Hematopoietic multipotent progenitor cell treated with erythropoietin and hydrocortisone succinate and interleukin-3 and kit ligand, for 17 days (in vitro differentiated cells): ENCODE results near the gene MYO7B.
A peak's percentile ranks its signal among the peaks of the same experiment; 100 is the strongest.

Experiments used
- DNase-seq: peaks from one replicate; pipeline ENCODE4 v3.0.0-alpha.2; 2015; ENCODE audit warnings: low spot score

The MYO7B gene

DNA sequence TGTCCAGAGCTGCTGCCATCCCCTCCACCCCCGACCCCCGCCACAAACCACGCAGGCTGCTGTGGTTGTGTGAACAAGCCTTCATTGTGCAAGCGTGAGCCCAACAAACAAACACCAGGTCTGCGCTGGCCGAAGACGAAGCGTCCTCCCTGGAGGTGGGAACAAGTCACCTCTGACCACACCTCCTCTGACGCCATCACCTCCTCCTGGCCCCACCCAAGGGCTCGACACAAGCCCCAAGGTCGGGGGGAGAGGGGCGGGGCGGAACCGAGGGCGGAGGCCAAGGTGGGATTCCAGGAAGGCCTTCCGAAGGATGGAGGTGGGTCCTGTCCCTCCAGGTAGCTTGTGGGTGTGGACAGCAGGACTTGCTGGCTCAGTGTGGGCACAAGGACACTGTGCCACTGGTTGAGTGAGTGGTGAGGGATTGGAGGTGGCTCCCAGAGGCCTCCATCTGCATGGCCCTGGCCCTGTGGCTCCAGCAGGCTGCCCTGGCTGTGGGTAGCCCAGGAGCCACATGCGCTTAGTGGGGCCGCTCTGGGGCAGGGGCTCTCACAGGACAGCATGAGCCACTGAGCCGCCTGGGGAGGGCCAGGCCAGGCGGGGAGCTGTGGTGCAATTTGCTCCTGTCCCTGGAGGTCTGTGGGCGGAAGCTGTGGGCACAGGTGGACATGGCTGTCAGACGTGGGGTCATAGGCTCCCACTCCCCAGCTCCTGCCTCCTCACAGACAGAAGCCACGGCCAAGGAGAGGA is 103.1 kb downstream of the MYO7B start:
- DNase-seq, result no peak

DNA sequence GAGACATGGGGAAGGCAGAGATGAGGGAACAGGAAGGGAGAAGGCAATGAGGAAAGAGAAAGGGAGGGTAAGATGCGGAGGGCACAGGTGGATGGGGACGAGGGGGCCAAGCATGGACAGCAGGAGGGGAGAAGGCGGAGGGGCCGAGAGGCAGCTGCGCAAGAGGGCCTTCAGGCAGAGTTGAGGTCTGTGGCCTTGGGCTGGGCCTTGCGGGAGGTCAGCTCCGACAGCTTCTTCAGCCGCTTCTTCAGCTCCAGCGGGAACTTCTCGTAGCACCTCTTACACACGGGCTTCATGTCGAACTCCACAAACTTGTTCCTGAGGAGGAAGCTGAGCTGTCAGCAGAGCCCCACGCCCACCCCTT is 103.6 kb downstream of the MYO7B start:
- DNase-seq, result no peak

DNA sequence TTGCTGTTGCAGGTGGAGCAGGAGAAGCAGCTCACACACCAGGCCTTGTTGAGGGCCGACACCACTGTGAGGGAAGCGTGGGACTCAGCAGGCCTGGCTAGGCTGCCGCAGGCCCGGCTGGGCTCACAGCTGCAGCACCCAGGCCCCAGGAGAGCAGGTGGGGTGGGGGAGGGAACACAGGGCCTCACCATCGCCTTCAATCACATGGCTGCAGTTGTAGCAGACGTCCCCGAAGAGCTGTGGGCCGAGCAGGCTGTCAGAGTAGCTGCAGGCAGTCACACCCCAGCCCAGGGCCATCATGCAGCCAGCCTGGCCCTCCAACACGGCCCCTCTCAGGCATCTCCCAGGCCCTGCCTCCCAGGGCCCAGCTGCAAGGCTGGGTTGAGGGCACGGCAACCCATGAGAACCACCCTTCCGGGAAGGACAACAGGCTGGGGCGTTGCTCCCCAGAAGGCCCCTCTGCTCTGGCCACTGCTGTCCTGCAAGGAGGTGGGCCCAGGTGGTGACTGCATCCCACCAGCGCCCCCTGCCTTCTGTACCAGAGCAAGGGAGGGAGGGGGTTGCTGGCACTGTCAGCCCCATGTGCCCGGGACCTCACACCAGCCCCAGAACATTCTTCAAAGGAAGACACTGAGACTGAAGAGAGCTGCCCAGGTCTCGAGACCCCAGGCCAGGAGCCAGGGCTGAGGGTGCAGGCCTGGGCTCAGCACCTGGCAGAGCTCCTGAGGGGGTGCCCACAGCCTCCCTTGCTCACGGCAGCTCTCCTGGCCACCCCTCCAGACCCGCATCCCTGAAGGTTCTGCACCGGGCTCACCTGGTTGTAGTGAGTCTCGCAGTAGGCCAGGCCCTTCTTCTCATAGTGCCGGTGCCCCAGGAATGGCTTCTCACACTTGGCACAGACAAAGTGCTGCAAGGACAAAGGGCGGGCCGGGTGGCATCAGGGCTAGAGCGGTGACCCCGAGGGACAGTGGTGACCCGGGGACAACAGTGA is 104.9 kb downstream of the MYO7B start:
- no peak for DNase-seq

DNA sequence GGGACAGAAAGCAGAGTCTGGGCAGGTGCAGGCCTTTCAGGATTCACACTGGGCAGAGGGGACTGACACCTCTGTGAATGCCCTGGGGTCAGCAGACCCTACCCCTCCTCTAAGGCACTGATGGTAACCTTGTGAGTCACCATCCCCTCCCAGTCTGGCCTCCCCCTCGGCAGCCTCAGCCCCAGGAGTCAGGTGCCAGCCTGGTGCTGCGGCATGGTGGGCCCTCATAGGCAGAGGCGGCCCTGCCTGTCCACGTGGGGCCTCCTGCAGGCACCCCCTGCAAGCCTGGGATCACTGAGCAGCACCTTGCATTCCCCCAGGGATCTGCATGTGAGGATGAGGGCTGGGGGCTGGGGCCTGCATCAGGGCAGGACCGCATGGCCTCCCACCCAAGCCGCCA is 105.7 kb downstream of the MYO7B start:
- DNase-seq, result no peak

DNA sequence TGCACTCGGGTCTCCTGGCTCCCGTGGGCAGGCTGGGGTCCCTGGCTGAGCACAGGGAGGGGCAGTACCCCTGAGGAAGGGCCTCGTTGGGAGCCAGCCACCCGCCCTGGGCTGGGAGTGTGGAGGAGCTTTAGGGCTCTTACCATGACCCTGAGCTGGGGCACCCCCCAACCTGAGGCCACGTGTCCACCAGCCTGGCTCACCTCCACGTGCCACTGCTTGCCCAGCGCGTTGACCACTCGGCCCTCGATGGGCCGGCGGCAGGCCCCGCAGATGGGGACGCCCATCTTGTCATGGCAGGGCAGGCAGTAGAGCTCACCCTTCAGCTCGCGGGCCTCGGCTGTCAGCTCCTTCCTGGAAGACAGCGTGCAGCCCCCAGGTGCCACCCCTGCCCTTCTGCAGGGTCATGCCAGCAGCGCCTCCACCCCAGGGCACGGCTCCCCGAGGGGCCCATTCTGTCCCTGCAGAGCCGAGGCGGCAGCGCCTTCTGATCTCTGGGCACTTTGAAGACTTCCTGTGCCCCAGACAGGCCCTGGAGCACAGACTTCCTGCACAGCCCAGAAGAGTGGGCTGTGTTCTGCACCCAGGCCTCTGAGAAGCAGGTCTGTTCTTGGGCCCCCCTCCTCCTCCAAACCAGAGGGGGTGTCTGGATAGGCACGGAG is 106.5 kb downstream of the MYO7B start:
- no peak for DNase-seq

DNA sequence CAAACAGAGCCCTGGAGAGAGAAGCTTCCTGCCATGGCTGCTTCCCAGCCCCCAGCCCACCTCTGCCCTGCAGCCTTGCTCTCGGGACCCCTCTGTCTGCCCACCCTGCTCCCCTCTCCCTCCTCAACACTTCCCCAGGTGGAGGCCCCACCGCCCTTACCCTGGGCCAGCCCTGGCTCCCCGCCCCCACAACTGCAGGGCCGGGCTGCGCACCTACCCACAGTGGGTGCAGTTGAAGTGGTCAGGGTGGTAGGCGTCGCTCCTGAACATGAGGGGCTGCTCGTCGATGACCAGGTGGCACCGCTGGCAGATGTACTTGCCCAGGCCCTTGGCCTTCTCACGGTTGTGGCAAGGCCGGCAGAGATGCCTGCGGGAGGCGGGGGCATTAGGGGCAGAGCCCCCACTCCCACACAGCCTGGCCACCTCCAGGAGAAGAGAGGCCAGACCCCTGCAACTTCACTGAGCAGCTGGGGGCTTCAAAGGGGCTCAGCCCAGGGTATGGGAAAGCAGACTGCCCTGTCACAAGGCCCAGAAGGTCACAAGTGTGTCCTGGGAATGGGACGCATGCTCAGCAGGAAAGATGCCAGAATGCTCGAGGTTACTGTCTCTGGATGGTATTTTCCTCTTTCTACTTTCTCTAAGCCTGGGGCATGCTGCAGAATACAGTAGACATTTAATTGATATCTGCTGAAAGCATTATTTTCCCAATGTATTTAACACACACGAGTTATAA is 107.4 kb downstream of the MYO7B start:
- no peak for DNase-seq

DNA sequence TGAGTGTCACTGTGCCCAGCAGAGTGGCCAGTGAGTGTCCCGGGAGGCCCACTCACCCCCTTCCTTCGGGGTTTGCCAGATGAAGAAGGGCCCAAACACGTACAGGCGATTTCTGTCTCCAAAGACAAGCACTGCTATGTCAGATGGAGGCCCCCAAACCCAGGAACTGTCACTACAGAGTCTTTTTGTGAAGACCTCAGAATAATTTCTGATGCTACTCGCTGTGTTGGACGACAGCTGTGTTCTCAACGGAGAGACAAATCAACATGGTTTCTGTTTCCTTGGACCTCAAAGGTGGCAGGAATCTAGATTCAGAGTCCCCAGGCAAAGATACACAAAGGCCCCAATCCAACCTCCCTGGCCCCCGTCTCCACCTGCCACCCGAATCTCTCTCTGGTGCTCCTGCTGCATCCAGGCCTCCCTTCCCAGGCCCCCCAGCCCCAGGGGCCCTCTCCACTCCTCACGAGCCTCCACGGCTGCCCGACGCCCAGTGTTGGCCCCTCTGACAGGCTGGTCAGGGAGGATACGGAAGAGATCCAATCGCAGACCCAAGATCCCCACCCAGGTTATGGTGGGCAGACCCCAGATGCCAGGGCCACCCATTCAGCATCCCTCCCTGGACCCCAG is 108.1 kb downstream of the MYO7B start:
- DNase-seq, result no peak

DNA sequence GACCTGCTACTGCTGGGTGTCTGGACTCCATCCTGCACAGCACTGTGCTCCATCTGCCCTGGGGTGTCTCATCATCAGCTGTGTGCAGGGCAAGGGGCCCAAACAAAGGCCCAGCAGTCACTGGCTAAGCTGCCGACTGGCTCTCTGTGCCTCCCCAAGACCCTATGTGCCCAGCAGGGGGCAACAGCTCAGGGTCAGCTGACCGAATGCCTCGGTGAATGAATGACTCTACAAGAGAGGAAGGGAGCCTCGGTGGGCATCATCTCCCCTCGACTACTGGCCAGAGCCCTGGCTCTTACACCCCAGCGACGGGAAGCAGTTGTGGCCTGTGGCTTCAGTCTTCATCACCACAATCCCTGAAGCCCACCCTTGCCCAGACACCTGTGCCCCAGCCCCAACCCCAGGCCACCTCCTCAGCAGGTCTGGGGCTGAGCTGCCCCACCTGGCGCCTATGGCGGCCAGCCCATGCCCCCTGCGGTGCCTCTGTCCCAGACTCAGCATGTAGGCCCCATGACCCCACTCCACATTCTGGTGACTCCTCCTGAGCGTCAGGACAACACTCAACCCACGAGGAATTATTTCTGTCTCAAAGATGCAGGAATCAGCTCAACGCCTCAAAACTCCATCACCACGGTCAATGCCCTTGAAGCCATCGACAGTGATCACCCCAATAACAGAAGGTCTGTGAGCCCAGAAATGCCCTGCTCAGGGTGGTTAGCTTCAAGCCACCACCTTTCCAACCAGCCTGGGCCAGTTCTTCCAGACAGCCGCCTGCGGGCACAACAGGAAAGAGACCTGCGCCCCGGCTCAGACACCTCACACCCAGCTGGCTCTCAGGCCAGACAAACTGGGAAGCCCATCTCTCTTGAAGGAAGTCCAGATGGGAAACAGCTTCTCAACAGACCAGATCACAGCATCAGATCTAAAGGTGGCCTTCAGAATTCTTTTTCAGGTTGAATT is 108.9 kb downstream of the MYO7B start:
- DNase-seq, result no peak

DNA sequence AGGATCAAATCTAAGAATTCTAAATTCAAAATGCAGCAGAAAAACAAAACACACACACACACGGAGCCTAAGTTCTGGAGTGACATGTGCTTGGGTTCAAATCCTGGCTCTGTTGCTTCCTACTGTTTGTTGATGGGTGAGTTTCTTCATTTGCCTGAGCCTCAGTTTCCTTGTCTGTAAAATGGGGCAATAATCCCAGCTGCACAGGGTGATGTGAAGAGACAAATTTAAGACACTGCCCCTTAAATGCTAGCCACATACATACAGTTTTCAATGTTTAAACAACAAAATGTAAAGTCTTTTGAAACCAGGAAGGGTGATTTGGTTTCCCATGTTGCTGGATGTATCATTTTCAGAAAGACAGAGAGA is 109.5 kb downstream of the MYO7B start:
- DNase-seq, result no peak

DNA sequence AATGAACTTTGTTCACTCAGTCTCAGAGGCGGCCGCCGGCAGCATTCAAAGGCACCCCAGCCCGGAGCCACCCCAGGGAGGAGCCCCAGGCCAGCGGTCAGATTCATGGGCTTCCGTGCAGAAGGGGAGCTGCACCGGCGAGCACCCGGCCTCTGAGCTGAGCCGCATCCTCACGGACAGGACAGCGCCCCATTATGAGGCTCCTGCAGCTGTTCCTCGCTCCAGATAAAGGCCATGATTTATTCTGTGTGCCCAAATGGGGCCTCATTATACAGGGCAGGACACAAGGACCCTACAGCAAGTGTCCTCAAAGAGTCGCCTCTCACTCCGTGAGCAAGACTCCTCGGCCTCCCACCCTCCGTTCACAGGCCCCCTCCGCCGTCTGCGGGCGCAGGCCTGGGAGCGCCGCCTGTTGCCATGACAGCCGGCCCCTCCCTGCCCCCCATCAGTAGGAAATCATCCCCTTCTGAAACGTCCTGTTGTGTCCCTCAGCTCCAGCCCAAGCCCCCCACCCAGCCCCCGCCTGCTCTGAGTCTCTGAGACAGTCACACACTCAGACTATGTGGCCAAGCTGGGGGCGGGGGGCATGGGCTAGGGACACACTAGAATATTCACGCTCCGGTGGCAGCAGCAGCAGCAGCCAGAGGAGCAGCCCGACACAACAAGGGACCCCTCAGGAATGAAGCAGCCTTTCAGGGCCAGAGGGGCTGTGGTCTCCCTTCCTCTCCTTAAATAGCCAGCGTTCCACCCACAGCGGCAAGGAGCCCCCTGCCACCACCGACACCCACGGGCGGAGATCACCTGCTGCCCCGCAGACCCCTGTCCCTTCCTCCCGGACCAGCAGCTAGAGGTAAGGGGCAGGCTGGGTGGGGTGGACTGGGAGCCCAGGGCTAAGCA is 110.2 kb downstream of the MYO7B start, which contains the start of gene GPR17:
TSS of gene GPR17 (plus strand) at position 759 of the 897 bp plus-strand sequence. CDS start 4,583 bp downstream, outside the sequence.
- no peak for DNase-seq

DNA sequence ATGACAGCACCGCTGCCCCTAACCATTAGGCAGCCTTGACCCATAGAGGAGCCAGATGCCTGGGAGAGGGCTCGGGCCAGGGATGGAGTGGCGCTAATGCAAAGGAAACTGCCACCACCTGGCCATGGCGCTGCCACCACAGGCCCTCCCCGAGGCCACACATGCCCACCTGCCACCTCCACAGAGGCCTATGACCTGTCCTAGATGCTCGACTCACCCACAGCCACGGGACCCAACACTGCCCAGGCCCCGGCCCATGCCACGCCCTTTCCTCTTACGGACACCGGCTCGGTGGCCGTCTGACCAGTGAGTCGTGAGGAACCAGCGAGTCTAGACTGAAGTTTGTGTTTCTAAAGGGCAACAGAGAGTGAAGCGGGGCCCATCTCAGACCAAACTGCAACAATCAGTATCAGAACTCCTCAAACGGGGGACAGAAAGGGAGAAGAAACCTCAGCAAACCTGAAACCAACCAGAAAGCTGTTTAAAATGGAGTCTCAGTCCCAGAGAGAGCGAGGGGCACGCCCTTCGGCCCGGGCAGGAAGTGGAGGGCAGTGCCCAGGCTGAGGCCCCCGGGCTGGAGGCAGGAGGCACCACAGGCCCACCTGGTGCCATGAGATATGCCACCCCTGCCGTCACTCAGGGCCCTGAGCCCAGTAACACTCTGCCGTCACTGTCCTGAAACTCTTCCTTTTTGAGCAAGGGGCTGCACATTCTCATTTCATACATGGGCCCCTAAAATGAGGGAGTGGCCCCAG is 111.2 kb downstream of the MYO7B start:
- DNase-seq, result no peak

DNA sequence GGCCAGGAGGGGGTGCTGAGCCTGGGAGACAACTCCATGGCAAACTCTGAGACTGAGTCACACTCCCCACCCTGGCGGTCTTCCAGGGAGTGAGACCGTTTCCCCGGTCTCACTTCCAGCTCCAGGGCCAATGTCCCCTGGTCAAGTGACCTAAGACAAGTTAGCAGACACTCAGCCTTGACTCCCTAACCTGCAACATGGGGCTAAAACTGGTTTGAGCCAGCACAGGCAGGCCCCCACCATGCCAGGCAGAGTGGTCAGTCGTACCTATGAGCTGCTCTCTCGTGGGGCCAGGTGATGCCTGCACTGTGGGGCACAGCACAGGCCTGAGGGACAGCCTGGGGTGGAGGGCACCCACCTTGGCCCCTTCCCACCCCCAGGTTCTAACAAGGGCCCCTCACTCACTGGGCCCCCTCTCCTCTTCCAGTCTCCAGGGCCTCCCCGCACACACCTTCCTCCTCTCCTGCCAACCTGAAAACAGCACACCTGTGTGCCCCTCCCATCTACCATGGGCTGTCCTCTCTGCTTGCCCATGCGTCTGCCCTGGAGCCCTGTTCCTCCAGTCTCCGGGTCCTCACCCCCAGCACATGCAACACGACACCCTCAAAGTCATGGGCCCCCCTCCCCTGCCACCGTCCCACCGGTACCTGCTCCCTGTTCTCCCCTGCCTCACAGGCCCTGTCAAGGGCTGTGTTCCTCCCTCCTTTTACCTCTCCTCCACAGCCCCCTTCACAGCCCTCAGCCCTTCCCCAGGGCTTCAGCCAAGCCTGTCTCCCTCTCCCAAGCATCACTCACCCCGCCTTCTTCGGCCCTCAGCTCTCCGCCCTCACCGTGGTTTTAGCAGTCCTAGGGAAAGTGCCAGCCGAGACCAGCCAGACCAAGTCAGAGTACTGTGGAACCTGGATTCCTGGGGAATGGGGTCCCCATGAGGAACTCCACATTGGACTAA is 112.0 kb downstream of the MYO7B start:
- no peak for DNase-seq

DNA sequence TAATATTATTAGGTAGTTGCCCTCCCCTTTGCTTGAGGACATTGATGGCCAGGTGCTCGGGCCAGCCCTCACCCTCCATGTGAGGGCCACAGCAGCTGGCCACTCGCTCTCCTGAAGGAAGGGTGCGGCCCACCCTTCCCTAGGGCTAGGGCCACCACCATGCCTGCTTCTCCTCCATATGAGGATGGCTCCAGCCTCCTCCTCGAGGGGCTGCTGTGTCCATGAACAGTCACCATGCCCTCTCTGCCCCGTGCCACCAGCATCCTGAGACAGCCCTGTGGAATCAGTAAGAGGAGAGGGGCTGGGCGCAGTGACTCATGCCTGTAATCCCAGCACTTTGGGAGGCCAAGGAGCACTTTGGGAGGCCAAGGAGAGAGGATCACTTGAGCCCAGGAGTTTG is 112.8 kb downstream of the MYO7B start:
- DNase-seq, result no peak

DNA sequence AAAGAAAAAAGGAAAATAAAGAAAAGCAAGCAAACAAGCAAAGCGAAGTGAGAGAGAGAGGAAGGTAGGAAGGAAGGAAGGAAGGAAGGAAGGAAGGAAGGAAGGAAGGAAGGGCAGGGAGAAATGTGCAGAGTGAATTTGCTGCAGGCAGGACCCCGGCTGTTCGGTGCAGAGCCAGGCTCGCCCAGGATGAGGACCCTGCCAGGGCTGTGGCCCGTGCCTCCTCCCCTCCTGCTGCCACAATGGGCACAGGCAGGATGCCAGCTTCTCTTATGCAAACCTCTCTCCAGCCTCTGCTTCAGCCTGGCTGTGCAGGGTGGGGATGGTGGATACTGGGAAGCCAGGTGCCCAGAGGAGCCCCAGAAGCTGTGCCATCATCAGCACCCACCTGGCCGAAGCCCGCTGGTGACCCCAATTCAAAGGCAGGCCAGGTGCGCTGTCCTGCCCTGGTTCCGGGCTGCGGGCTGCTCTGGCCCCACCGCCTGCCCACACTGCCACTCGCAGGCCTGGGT is 113.7 kb downstream of the MYO7B start:
- no peak for DNase-seq

DNA sequence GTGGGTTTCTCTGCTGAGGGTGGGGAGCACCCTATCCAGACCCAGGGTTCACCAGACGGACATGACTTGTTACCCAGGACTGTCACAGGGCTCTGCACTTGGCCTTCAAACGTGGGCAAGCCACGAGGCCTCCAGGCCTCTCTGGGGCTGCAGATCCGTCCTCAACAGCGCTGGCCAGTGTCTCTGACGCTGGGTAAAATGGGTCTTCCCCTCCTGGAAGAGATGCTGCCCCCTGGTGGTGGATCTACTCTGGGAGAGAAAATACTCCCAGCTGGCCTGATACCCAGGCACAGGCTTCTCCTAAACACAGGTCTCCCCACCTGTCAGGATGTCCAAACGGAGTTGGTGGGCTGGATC is 114.2 kb downstream of the MYO7B start:
- DNase-seq, result peak; percentile 71

DNA sequence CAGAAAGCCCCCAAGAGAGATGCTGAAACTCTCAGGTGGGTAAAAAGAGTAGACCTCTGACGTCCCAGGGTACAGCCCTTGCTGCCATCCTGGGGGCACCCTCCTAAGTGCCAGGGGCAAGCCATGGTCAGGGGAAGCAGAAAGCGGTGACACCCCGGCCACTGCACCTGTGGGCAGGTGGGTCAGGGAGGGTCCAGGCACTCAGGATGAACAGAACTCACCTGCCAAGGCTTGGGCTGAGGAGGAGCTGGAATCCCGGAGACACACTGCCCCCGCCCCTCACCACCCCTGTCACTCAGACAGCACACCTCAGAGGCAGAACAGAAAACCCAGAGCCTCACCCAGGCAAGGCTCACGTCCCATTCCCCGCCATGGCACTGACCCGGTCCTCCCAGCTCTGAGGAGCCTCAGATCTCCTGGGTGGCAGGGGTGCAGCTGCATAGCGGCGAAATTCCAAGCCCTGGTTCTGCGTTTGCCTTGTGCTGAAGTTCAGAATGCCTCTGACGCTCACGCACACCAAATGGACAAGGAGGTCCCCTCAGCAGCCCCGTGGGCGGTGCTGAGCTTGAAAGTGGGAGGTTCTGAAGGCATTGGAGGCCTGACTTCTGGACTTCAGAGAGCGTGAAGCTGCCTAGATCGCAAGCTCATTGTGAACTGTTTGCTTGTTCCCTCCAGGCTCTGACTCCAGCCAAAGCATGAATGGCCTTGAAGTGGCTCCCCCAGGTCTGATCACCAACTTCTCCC is 114.7 kb downstream of the MYO7B start:
- no peak for DNase-seq
